HFFc6 (cell line): ENCODE results near the gene SUCLG2. TPM values are rescaled to one million over a fixed set of nuclear protein-coding genes. Genes with fewer than 3 reads are reported as not detected.

Experiments
- DNase-seq: peaks from one replicate; pipeline ENCODE4 v3.0.0-alpha.2; 2018
- H3K27ac Mint-ChIP-seq: 2 replicates; pipeline ENCODE4 v1.8.0; 2020; ENCODE audit warnings: mild to moderate bottlenecking, mixed read lengths
- H3K27me3 Mint-ChIP-seq: 2 replicates; pipeline ENCODE4 v1.8.0; 2021; ENCODE audit warnings: mild to moderate bottlenecking, moderate library complexity, mixed read lengths; ENCODE audit not compliant: insufficient read depth
- H3K36me3 Mint-ChIP-seq: 2 replicates; pipeline ENCODE4 v1.8.0; 2021; ENCODE audit warnings: low read depth, mixed read lengths
- H3K4me1 Mint-ChIP-seq: 2 replicates; pipeline ENCODE4 v1.8.0; 2020; ENCODE audit warnings: low read depth, mixed read lengths
- H3K4me3 Mint-ChIP-seq: 2 replicates; pipeline ENCODE4 v1.8.0; 2020; ENCODE audit warnings: mild to moderate bottlenecking, moderate library complexity, mixed read lengths
- H3K9me3 Mint-ChIP-seq: 2 replicates; pipeline ENCODE4 v1.8.0; 2020; ENCODE audit warnings: mild to moderate bottlenecking, mixed read lengths
- CTCF ChIP-seq: fragments of 200-600 bp; sonication (generic); IDR thresholded peaks from 2 replicates; pipeline ENCODE4 v1.5.0; 2021; ENCODE audit warnings: antibody characterized with exemption, mild to moderate bottlenecking
- total RNA-seq, 6 experiments: library from RNA; stranded (reverse); fragmentation: NEBNext Ultra II Directional; extraction: Animal tissue kit (Norgen Biotek cat#: 25700); gene quantifications; 2 replicates in 1 of 6; 3 replicates in 5 of 6; pipeline ENCODE4 v1.2.3, GENCODE V29; 2021

The SUCLG2 gene
- total RNA-seq, 6 experiments from 2014 or later, result 50.2 to 81.4 (median 75.2) TPM

- DNase-seq, result no peak
- Mint-ChIP-seq H3K27me3 (no peaks in the 10 kb centered on the region), H3K4me3 (no peak overlapping the region), H3K36me3 (peaks cover 43% of the 10 kb centered on the region), H3K9me3 (no peaks in the 10 kb centered on the region), H3K27ac (no peak overlapping the region), H3K4me1 (no peaks in the 10 kb centered on the region)
- TF ChIP-seq CTCF, result no peak
Measured at GRCh38 chr3:67576441-67576840, 78.0 kb downstream of the SUCLG2 start.

- Mint-ChIP-seq H3K27me3 (no peaks in the 10 kb centered on the region; the same call in 1 of the 2 replicates), H3K4me3 (no peak overlapping the region), H3K36me3 (peaks cover 58% of the 10 kb centered on the region), H3K27ac (no peak overlapping the region), H3K9me3 (no peaks in the 10 kb centered on the region), H3K4me1 (peaks cover 2% of the 10 kb centered on the region; the same call in 1 of the 2 replicates)
- TF ChIP-seq CTCF, result no peak
- no peak for DNase-seq
Measured at GRCh38 chr3:67569324-67569723, 85.1 kb downstream of the SUCLG2 start.

GRCh38 chr3:67567893-67568292, 86.5 kb downstream of the SUCLG2 start:
- no peak for TF ChIP-seq CTCF
- Mint-ChIP-seq H3K27ac (no peak overlapping the region), H3K4me3 (no peak overlapping the region)

GRCh38 chr3:67564973-67565372, 89.4 kb downstream of the SUCLG2 start:
- peaks cover 20% of the 10 kb centered on the region for H3K36me3 Mint-ChIP-seq
- no peak for TF ChIP-seq CTCF

More at GRCh38 chr3:67567893-67568292, 86.5 kb downstream of the SUCLG2 start:
- H3K9me3 Mint-ChIP-seq, result no peaks in the 10 kb centered on the region
- H3K36me3 Mint-ChIP-seq, result peaks cover 45% of the 10 kb centered on the region
- no peaks in the 10 kb centered on the region; the same call in 1 of the 2 replicates for H3K27me3 Mint-ChIP-seq
- H3K4me1 Mint-ChIP-seq, result peaks cover 6% of the 10 kb centered on the region; the same call in 1 of the 2 replicates
- DNase-seq, result no peak

GRCh38 chr3:67564008-67564407, 90.4 kb downstream of the SUCLG2 start:
- no peak for TF ChIP-seq CTCF
- peaks cover 14% of the 10 kb centered on the region for H3K4me1 Mint-ChIP-seq
- no peaks in the 10 kb centered on the region; the same call in 1 of the 2 replicates for H3K27me3 Mint-ChIP-seq
- H3K36me3 Mint-ChIP-seq, result peaks cover 16% of the 10 kb centered on the region
- H3K27ac Mint-ChIP-seq, result no peak overlapping the region
- H3K9me3 Mint-ChIP-seq, result no peaks in the 10 kb centered on the region
- DNase-seq, result no peak
- H3K4me3 Mint-ChIP-seq, result no peak overlapping the region

More at GRCh38 chr3:67564973-67565372, 89.4 kb downstream of the SUCLG2 start:
- H3K9me3 Mint-ChIP-seq, result no peaks in the 10 kb centered on the region
- DNase-seq, result no peak
- H3K27me3 Mint-ChIP-seq, result no peaks in the 10 kb centered on the region; the same call in 1 of the 2 replicates
- no peak overlapping the region for H3K4me3 Mint-ChIP-seq
- peaks cover 14% of the 10 kb centered on the region for H3K4me1 Mint-ChIP-seq
- no peak overlapping the region for H3K27ac Mint-ChIP-seq
